GM12878 (cell line): ENCODE measurements around the gene INPP4B. TPM values are rescaled to one million over a fixed set of nuclear protein-coding genes. Genes with fewer than 3 reads are reported as not detected.

ENCODE experiments used
- ATAC-seq: fragments of 200-7000 bp; cut with Tn5 transposase; 3 replicates; pipeline ENCODE4 v1.9.1; 2020; ENCODE audit warnings: mild to moderate bottlenecking, moderate library complexity
- BruUV-seq: library from RNA; stranded (reverse); fragments of 400-500 nt; replicated peaks from 2 replicates; lab custom pipeline; 2021; lab: Mats Ljungman, UMichigan
- CTCF ChIA-PET: fragments of 300-600 bp; sonication (Branson Sonifier 250); formaldehyde crosslinking; extraction: SDS; loops from one replicate; lab custom pipeline; 2021; ENCODE audit warnings: inconsistent platforms; lab: Yijun Ruan, JAX
- POLR2A ChIA-PET: fragments of 350-600 bp; formaldehyde crosslinking; extraction: SDS; loops from one replicate; lab custom pipeline; 2021; ENCODE audit warnings: inconsistent platforms; lab: Charles Lee
- RAD21 ChIA-PET: fragments of 300-600 bp; sonication (Branson Sonifier 250); formaldehyde crosslinking; loops from one replicate; lab custom pipeline; 2023; ENCODE audit warnings: antibody characterized with exemption; ENCODE audit not compliant: unreplicated experiment; lab: Charles Lee
- SMC1A ChIA-PET: fragments of 300-600 bp; sonication (Branson Sonifier 250); formaldehyde crosslinking; loops from one replicate; lab custom pipeline; 2023; ENCODE audit not compliant: unreplicated experiment, uncharacterized antibody; lab: Charles Lee
- DNase-seq: peaks from one replicate; pipeline ENCODE4 v3.0.0-alpha.2; 2011; ENCODE audit warnings: low read depth, low spot score
- FAIRE-seq: peaks from 3 replicates; lab custom pipeline; 2011; peaks lifted over from hg19 to GRCh38; lab: Jason Lieb, UNC
- H2AFZ ChIP-seq: 2 replicates; pipeline ENCODE4 v1.6.0; 2011; ENCODE audit warnings: low read depth, low read length, control low read depth; ENCODE audit not compliant: control insufficient read depth
- H3K27ac ChIP-seq: 2 replicates; pipeline ENCODE4 v1.5.1; 2011; ENCODE audit warnings: control low read depth; ENCODE audit not compliant: control insufficient read depth, insufficient read depth
- H3K27me3 ChIP-seq, 2 experiments: replicated peaks in 1 of 2; 2 replicates each; pipeline versions ENCODE4 v1.6.0 to v1.6.1; 2011; ENCODE audit warnings: low read length in 1 of 2; ENCODE audit not compliant: control insufficient read depth in 2 of 2, insufficient read depth in 2 of 2
- H3K36me3 ChIP-seq, 2 experiments: 2 replicates each; pipeline ENCODE4 v1.5.1; 2011; ENCODE audit warnings: low read length in 1 of 2; ENCODE audit not compliant: control insufficient read depth in 2 of 2, insufficient read depth in 2 of 2
- H3K4me1 ChIP-seq: 2 replicates; pipeline ENCODE4 v1.6.1; 2011; ENCODE audit warnings: mild to moderate bottlenecking, low read length, moderate library complexity, mixed read lengths; ENCODE audit not compliant: control insufficient read depth, insufficient read depth
- H3K4me2 ChIP-seq: 2 replicates; pipeline ENCODE4 v1.6.0; 2011; ENCODE audit warnings: control low read depth; ENCODE audit not compliant: control insufficient read depth, insufficient read depth
- H3K4me3 ChIP-seq: fragments of 200-600 bp; sonication (generic); 2 replicates; pipeline ENCODE4 v1.5.1; 2016
- H3K79me2 ChIP-seq: 2 replicates; pipeline ENCODE4 v1.6.0; 2011; ENCODE audit warnings: low read length; ENCODE audit not compliant: control insufficient read depth, insufficient read depth
- H3K9ac ChIP-seq: 2 replicates; pipeline ENCODE4 v1.8.0; 2011; ENCODE audit warnings: low read length, control low read depth, mixed read lengths; ENCODE audit not compliant: control insufficient read depth, insufficient read depth
- H3K9me3 ChIP-seq: replicated peaks from 3 replicates; pipeline ENCODE4 v1.5.1; 2011; ENCODE audit warnings: mild to moderate bottlenecking, low read length; ENCODE audit not compliant: control insufficient read depth, insufficient read depth
- H4K20me1 ChIP-seq: 2 replicates; pipeline ENCODE4 v1.6.0; 2011; ENCODE audit not compliant: control insufficient read depth, insufficient read depth
- POLR2A ChIP-seq: IDR thresholded peaks from 2 replicates; pipeline ENCODE4 v1.6.1; 2011; ENCODE audit warnings: low read depth, mild to moderate bottlenecking, low read length
- RAD51 ChIP-seq: fragments of 450-650 bp; IDR thresholded peaks from 2 replicates; pipeline ENCODE4 v1.6.1; 2016; ENCODE audit warnings: moderate library complexity, mild to moderate bottlenecking, inconsistent platforms
- WGBS: methylation state at CpG from one replicate; pipeline ENCODE4 v1.1.6; 2016; ENCODE audit warnings: low lambda C conversion rate; ENCODE audit not compliant: insufficient replicate concordance, insufficient coverage; ENCODE audit errors: missing lambda C conversion rate; 5-methylcytosine and 5-hydroxymethylcytosine counted together
- in situ Hi-C: fragments of 300-500 bp; cut with MboI; formaldehyde crosslinking; loops from 9 replicates; pipeline ENCODE4 v1.14.3; 2018; ENCODE audit warnings: mixed read lengths
- intact Hi-C: fragments of 100-400 bp; cut with micrococcal nuclease; formaldehyde crosslinking; loops from one replicate; pipeline ENCODE4 v1.14.2; 2022; ENCODE audit not compliant: unreplicated experiment
- polyA plus RNA-seq, 11 experiments: library from polyadenylated mRNA; depleted of rRNA in 4 of 11; unstranded in 6 of 11; stranded (reverse) in 5 of 11; fragments of >200 nt; fragmentation: Nextera tagmentation in 4 of 11; fragmentation: Illumina TruSeq in 1 of 11; extraction: Ambion mirVana in 4 of 11; extraction: Trizol in 1 of 11; gene quantifications; 1 replicate in 1 of 11; 2 replicates in 10 of 11; pipeline versions ENCODE4 v1.2.1 to v1.2.3, GENCODE V29; 2011 to 2016; ENCODE audit warnings: inconsistent platforms in 2 of 11, missing spikeins in 2 of 11, low read depth in 1 of 11
- total RNA-seq, 4 experiments: library from RNA; depleted of rRNA in 3 of 4; stranded (reverse); fragments of >200 nt in 3 of 4; fragmentation: Illumina TruSeq in 1 of 4; extraction: Trizol in 1 of 4; gene quantifications; 2 replicates each; pipeline versions ENCODE4 v1.2.1 to v1.2.3, GENCODE V29; 2013 to 2021
- TF ChIP-seq, protein P1 (sequence below), 3 experiments: IDR thresholded peaks in 2 of 3; conservative IDR thresholded peaks in 1 of 3; 2 replicates each; pipeline ENCODE4 v1.5.1; 2011; ENCODE audit warnings: low read depth in 3 of 3, low read length in 3 of 3, mild to moderate bottlenecking in 3 of 3, control low read depth in 2 of 3, moderate library complexity in 2 of 3, inconsistent platforms in 1 of 3, mixed read lengths in 1 of 3; ENCODE audit not compliant: control insufficient read depth in 2 of 3, insufficient read depth in 1 of 3; ENCODE audit errors: extremely low read depth in 1 of 3

Gene INPP4B
- total and polyA plus RNA-seq, 10 of the 15 experiments (the other 5 are each of a cell fraction or from before 2014, with no cell fraction given): 0.53 to 11.2 (median 0.95) TPM

DNA sequence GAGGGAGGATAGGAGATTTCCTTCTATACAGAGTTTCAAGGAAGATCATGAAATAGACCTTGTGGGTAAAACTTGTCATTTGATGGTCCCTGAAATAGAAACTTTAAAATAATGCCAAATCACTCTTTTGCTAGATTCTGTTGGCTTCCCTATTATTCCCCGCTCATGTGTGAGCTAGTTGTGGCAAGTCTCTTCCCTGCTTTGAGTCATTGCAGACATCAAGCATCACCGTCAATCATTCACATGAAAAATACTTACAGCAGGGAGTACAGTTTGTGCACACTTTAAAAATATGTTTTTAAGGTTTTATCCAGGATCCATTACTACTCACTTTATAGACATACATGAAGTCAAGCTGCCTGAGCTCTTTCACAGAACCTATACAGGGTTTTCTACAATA is 35.2 kb upstream of the INPP4B start (continued):
- no peak for TF ChIP-seq POLR2A

- CTCF ChIA-PET: interaction anchor here (1.0 to 1.2 kb wide), 2 partner anchors 145 to 147 kb away, joined by 3 to 5 read pairs; no protein-coding TSS in a partner anchor
Measured at GRCh38 chr4:142875117-142875516, 29.0 kb upstream of the INPP4B start.

More at GRCh38 chr4:142875117-142875516, 29.0 kb upstream of the INPP4B start:
- Histone ChIP-seq H3K36me3 (no peaks in the 10 kb centered on the region), H3K27me3 (no peaks in the 10 kb centered on the region), H2AFZ (no peak overlapping the region), H3K79me2 (no peaks in the 10 kb centered on the region), H3K9me3 (no peaks in the 10 kb centered on the region), H3K4me2 (no peak overlapping the region), H3K4me1 (no peaks in the 10 kb centered on the region), H3K27ac (no peak overlapping the region), H4K20me1 (no peaks in the 10 kb centered on the region), H3K4me3 (no peak overlapping the region), H3K9ac (no peak overlapping the region)
- ChIA-PET RAD21 (no interaction called here), POLR2A (no interaction called here), SMC1A (no interaction called here)
- intact Hi-C loops (no loop called here), in situ Hi-C loops (no loop called here)
- FAIRE-seq (no peak), DNase-seq (no peak), ATAC-seq (0 out of 3 replicates have a peak, but pooled peaks have one; percentile 34)
- no TSS peak for BruUV-seq
- TF ChIP-seq, protein P1, sequence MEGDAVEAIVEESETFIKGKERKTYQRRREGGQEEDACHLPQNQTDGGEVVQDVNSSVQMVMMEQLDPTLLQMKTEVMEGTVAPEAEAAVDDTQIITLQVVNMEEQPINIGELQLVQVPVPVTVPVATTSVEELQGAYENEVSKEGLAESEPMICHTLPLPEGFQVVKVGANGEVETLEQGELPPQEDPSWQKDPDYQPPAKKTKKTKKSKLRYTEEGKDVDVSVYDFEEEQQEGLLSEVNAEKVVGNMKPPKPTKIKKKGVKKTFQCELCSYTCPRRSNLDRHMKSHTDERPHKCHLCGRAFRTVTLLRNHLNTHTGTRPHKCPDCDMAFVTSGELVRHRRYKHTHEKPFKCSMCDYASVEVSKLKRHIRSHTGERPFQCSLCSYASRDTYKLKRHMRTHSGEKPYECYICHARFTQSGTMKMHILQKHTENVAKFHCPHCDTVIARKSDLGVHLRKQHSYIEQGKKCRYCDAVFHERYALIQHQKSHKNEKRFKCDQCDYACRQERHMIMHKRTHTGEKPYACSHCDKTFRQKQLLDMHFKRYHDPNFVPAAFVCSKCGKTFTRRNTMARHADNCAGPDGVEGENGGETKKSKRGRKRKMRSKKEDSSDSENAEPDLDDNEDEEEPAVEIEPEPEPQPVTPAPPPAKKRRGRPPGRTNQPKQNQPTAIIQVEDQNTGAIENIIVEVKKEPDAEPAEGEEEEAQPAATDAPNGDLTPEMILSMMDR (IDR thresholded peaks at IDR 0.05 in 2 of 3, conservative IDR thresholded peaks at IDR 0.05 in 1 of 3; ENCODE audit: control insufficient read depth in 2 of 3, extremely low read depth in 1 of 3, insufficient read depth in 1 of 3, low read depth in 3 of 3, low read length in 3 of 3): peak in 2 of 3 experiments; percentile 13 to 23; a peak in 2 of 6 replicates
- TF ChIP-seq RAD51: no peak
- WGBS: 4% methylated on average over 2 of the region's 2 CpGs
